Effector memory CD8-positive, alpha-beta T cell (primary cell): Measurements from ENCODE around the gene GRAMD4.
"Not testable (repeated sequence)": the region's sequence is repeated elsewhere in the genome, so short reads cannot be mapped to it uniquely, and the experiment has no call there.

ENCODE experiments used
- ATAC-seq: fragments of 150-1000 bp; cut with Tn5 transposase; replicated peaks from 2 replicates; pipeline ENCODE4 v1.10.0; 2021; ENCODE audit warnings: mild to moderate bottlenecking, moderate library complexity
- DNase-seq, 3 experiments: peaks; one replicate each; pipeline ENCODE4 v3.0.0; 2021
- H3K27ac Mint-ChIP-seq, 2 donors: one replicate each; pipeline ENCODE4 v1.8.0; 2022; ENCODE audit warnings: mild to moderate bottlenecking in 2 of 2, mixed read lengths in 2 of 2, moderate library complexity in 2 of 2
- H3K27me3 Mint-ChIP-seq, 2 donors: one replicate each; pipeline ENCODE4 v1.8.0; 2022; ENCODE audit warnings: mixed read lengths in 2 of 2
- H3K36me3 Mint-ChIP-seq: one replicate; pipeline ENCODE4 v1.8.0; 2022; ENCODE audit warnings: mild to moderate bottlenecking, moderate library complexity, mixed read lengths; ENCODE audit not compliant: insufficient read depth
- H3K4me1 Mint-ChIP-seq, 2 donors: one replicate each; pipeline ENCODE4 v1.8.0; 2022; ENCODE audit warnings: low read depth in 2 of 2, mixed read lengths in 2 of 2
- H3K4me3 Mint-ChIP-seq, 2 donors: one replicate each; pipeline ENCODE4 v1.8.0; 2022; ENCODE audit warnings: mild to moderate bottlenecking in 2 of 2, mixed read lengths in 2 of 2, moderate library complexity in 2 of 2
- H3K9me3 Mint-ChIP-seq, 2 donors: one replicate each; pipeline ENCODE4 v1.8.0; 2022; ENCODE audit warnings: mixed read lengths in 2 of 2

GRAMD4 gene

DNA sequence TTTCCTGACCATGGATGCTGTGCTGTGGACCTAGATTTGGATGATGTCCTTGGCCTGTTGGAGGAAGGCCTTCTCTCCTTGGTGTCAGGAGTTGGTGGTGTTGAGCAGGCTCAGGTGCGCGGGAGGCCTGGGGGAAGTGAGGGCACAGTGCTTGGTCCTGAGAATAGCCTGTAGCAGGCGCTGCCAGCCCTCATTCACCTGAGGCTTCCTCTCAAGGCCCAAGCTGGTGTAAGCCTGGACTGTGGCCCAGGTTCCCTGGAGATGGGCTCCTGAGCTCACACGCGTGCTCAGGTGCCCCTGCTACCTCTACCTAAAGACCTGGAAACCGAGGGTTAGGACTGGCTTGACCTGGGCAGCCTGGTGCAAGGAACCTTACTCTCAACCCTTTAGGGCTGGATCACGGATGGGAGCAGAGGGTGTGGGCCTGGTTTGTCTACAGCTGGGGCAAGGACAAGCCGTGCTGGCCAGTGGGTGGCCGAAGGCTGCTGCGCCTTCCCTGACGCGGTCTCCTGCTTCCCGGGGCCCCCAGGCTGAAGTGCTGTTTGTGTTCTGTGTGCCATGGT lies 7.8 kb upstream of the GRAMD4 start:
- no peaks in the 10 kb centered on the region for H3K9me3 Mint-ChIP-seq
- ATAC-seq (no peak), DNase-seq (no peak)
- H3K4me1 Mint-ChIP-seq: peaks cover 20 to 26% of the 10 kb centered on the region in 2 donors
- H3K27ac Mint-ChIP-seq: peak overlapping the region; percentile 92 to 93
- H3K4me3 Mint-ChIP-seq: peak overlapping the region; percentile 89 to 94
- H3K27me3 Mint-ChIP-seq: no peaks in the 10 kb centered on the region
- peaks cover 4% of the 10 kb centered on the region for H3K36me3 Mint-ChIP-seq

DNA sequence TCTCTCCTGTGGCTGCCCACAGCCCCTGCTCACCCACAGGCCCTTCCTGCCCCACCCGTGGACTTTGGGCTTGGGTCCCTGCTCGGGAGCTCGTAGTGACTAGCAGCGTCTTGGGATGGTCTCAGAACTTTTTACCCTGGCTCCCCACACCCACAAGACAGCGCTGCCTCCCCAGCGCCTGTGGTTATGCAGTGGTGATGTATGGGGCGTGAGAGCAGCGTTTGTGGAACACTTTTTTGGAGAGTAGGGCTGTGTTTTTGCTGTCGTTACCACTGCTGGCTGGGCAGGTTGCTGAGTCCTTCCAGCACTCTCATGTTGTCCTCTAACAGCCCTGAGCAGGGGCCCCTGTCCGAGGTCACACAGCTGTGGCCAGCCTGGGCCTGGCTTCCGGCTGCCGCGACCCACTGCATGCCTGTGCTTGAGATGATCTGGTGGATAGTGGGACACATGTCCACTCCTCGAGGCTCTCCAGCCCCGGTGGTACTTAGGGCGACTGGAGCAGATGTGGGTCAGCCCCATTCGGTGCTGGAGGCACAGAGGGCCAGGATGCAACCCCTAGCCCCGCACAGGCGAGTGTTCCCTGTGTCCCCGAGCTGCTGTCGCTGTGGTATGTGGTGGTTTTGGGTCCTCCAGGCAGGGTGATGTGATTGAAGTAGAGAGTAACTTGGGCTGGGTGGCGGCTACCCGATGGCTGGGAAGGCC lies 7.1 kb upstream of the GRAMD4 start:
- Mint-ChIP-seq H3K27ac (peak overlapping the region; percentile 92 to 93), H3K27me3 (no peaks in the 10 kb centered on the region), H3K9me3 (no peaks in the 10 kb centered on the region), H3K4me3 (peak overlapping the region; percentile 89 to 94), H3K4me1 (peaks cover 20 to 30% of the 10 kb centered on the region in 2 donors), H3K36me3 (peaks cover 4% of the 10 kb centered on the region)
- DNase-seq (peak; percentile 29 to 38 (median 37)), ATAC-seq (peak; percentile 59)

DNA sequence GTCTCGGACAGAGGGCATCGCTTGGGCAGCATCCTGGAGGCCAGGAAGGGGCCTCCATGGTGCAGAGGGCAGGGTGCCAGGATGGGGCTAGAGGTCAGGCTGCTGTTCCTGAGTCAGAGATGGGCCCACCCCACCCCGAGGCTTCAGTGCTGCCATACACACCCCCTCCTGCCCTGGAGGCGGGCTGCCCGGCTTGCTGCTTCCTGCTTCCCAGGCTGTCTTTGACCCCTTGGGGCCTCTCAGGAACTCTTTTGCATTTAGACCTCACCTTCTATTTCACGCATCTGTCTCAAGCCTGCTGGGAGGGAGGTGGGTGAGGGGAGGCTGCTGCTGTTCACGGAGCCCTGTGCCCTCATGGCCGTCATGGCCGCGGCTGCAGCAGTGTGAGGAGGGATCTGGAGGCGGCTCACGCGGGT lies 6.6 kb upstream of the GRAMD4 start:
- Mint-ChIP-seq H3K27me3 (no peaks in the 10 kb centered on the region), H3K36me3 (peaks cover 4% of the 10 kb centered on the region), H3K9me3 (no peaks in the 10 kb centered on the region), H3K4me3 (peak overlapping the region; percentile 89 to 94), H3K4me1 (peaks cover 20 to 32% of the 10 kb centered on the region in 2 donors), H3K27ac (peak overlapping the region; percentile 92 to 93)
- no peak for ATAC-seq
- no peak for DNase-seq

DNA sequence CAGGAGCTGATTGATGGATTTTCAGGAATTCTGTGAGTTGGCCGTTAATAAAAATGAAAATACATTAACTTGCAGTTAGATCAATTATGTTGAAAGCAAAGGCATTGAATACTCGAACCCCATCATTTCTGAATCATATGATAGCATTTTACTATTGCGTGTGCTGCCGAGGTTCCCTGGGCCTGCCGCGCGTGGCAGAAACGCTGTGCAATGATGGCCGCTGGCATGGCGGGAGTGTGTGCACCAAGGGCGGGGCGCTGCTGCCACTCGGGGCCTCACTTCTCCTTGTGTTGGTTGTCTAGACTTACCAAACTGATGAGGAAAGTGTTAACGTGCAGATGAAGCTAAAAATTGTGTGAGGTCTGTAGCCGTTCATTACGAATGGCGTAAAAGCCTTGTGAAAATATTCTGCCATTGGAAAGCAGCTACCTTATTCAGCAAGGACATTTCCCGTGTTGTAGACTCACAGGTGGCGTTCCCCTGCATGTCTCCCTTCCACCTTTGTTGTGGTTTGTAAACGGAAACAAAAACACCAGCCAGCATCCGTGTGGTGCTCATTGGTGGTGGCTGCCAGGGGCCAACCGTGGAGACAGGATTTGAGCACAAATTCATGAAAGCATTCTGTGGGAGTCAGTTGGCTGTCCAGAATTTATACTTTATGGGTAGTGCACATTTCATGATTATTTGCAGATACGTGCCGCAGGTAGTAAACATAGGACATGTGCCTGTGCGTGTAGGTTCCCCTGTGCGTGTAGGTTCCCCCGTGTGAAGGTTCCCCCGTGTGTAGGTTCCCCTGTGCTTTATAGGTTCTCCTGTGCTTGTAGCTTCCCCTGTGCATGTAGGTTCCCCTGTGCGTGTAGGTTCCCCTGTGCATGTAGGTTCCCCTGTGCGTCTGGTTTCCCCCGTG lies 5.9 kb upstream of the GRAMD4 start:
- Mint-ChIP-seq H3K4me3 (peak overlapping the region; percentile 89 to 94), H3K27ac (peak overlapping the region; percentile 92 to 93), H3K27me3 (no peaks in the 10 kb centered on the region), H3K9me3 (no peaks in the 10 kb centered on the region), H3K36me3 (peaks cover 4% of the 10 kb centered on the region), H3K4me1 (peaks cover 20 to 32% of the 10 kb centered on the region in 2 donors)
- DNase-seq (peak; percentile 69 to 72 (median 69)), ATAC-seq (peak; percentile 87)

DNA sequence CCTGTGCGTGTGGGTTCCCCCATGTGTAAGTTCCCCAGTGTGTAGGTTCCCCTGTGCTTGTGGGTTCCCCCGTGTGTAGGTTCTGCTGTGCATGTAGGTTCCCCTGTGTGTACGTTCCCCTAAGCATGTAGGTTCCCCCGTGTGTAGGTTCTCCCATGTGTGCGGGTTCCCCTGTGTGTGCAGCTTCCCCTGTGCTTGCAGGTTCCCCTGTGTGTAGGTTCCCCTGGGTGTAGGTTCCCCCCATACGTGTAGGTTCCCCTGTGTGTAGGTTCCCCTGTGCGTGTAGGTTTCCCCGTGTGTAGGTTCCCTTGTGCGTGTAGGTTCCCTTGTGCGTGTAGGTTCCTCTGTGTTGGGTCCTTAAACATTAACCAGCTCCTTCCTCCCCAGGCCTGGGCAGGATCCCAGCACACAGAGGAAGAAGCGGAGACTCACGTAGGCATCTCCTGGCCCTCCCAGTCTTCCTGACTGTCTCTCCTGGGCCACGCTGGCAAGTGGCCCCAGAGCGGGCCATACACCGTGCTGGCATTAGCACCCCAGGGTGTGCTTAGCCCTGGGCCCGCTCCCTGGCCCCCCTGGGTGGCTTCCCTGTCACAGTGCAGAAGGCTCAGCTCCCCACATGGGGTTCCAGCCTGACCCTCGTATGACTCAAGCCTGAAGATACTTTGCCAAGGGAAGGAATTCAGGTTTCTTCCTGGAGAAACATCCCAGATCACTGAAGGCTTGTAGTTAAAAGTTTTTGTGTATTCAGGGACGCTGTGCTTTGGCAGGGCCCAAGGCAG lies 2.8 kb upstream of the GRAMD4 start:
- Mint-ChIP-seq H3K27me3 (no peaks in the 10 kb centered on the region), H3K27ac (no peak overlapping the region)

DNA sequence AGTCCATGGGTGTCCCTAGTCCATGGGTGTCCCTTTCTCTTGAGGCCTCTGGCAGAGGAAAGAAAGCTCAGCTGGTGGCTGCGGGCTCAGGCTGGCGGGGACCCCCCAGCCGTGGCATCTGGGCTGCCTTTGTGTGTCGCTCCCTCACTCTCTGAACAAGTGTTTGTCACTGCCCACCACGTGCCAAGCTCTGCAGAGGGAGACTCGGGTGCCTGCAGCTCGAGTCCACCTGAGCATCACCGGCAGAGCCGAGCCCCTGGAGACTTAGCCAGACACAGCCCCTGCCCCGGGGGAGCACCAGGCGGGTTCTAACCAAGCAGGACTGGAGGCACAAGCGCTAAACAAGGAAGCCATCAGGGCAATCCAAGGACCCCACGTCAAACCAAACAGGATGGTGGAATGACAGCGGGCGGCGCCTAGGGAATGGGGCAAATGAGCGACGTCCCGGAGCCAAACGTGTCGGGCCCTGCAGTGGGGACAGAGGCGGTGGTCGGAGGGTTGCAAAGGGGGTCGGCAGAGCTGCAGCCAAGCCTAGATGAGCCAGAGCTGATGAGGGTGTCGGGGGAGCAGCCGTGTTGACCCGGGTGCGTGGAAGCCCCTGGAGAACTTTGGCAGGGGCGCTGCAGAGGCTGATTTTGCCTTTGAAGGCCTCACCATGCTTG lies 2.1 kb upstream of the GRAMD4 start:
- Mint-ChIP-seq H3K4me3 (no peak overlapping the region), H3K4me1 (peaks cover 11 to 24% of the 10 kb centered on the region in 2 donors), H3K36me3 (peaks cover 4% of the 10 kb centered on the region), H3K27ac (peak overlapping the region in 1 of 2 donors; percentile 41), H3K27me3 (no peaks in the 10 kb centered on the region), H3K9me3 (no peaks in the 10 kb centered on the region)
- DNase-seq: no peak
- no peak for ATAC-seq

More for the DNA sequence above, 2.8 kb upstream of the GRAMD4 start:
- no peak for DNase-seq
- H3K4me1 Mint-ChIP-seq: peaks cover 16 to 32% of the 10 kb centered on the region in 2 donors
- H3K4me3 Mint-ChIP-seq: no peak overlapping the region
- ATAC-seq: no peak
- H3K36me3 Mint-ChIP-seq: peaks cover 4% of the 10 kb centered on the region
- H3K9me3 Mint-ChIP-seq: no peaks in the 10 kb centered on the region

DNA sequence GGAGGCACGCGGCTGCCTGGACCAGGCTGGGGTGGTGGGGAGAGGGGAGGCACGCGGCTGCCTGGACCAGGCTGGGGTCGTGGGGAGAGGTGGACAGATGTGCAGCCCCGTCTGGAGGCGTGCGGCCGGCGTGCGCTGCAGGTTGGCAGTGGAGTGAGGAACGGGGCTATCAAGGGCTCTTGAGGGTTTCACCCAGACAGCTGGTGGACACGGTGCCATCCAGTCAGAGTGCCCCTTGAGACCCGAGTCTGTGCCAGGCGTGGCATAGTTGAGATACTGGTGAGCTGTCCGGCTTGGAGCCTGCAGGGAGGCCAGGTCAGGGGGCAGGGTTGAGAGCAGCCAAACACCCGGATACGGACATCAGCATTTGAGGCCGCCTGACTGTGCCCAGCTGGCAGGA lies 1.5 kb upstream of the GRAMD4 start:
- ATAC-seq: no peak
- DNase-seq: no peak
- Mint-ChIP-seq H3K27me3 (no peaks in the 10 kb centered on the region), H3K9me3 (no peaks in the 10 kb centered on the region), H3K27ac (peak overlapping the region in 1 of 2 donors; percentile 41), H3K4me3 (no peak overlapping the region), H3K4me1 (peaks cover 5 to 21% of the 10 kb centered on the region in 2 donors), H3K36me3 (peaks cover 4% of the 10 kb centered on the region)

DNA sequence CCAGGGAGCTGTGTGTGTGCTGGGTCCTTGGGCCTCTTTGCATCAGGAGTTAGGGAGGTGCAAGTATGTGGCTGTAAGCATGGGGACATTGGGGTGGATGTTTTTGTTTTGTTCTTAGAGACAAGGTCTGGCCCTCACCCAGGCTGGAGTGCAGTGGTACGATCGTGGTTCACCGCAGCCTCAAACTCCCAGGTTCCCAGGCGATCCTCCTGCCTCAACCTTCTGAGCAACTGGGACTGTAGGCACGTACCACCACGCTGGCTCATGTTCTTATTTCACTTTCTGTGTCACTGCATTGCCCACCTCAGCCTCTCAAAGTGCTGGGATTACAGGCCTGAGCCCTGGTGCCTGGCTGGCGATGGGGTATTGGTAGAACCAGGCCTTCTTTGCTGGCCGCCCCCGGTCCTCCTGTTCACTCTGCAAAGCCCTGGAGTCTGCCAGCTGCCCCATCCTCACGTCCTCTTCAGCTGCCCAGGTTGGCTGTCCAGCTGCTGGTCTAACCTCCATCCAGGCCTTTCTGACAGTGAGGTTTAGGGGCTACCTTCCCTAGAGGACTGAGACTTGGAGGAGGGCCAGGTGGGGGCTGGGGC lies 851 bp upstream of the GRAMD4 start:
- Mint-ChIP-seq H3K9me3 (no peaks in the 10 kb centered on the region), H3K4me1 (peaks cover 0 to 14% of the 10 kb centered on the region in 2 donors), H3K36me3 (peaks cover 2% of the 10 kb centered on the region), H3K4me3 (no peak overlapping the region), H3K27me3 (no peaks in the 10 kb centered on the region), H3K27ac (peak overlapping the region in 1 of 2 donors; percentile 82)
- no peak for ATAC-seq
- no peak for DNase-seq

DNA sequence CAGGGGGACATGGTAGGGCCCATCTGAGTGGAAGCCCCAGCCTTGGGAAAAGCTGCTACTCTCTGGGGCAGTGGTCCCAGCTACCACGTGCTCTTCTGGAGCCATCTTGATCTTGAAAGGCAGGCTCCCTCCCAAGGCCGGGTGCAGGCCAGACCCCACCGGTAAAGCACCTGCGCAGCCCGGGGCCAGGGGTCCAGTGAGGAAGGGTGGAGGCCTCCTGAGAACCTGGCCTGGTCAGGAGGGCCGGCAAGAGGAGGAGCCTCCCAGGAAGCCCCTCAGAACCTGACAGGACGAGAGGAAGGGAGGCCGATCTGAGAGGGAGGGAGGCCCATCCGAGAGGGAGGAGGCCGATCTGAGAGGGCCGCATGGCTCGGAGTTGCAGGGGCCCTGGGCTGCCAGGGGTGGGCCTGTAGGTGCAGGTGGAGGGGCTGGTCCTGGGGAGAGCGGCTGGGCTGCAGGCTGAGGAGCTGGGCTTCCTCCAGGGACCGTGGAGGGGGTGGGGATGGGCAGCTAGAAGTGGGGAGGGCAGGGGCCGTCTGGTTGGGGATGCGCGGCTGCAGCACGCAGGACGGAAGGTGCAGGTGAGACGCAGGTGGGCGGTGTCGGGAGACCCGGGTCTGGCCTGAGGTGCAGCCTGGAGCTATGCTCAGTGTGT lies 529 bp downstream of the GRAMD4 start:
- no peaks in the 10 kb centered on the region for H3K9me3 Mint-ChIP-seq
- no peaks in the 10 kb centered on the region for H3K27me3 Mint-ChIP-seq
- no peaks in the 10 kb centered on the region for H3K36me3 Mint-ChIP-seq
- ATAC-seq (no peak), DNase-seq (no peak)
- no peak overlapping the region for H3K4me3 Mint-ChIP-seq
- no peak overlapping the region for H3K27ac Mint-ChIP-seq
- peaks cover 0 to 11% of the 10 kb centered on the region in 2 donors for H3K4me1 Mint-ChIP-seq

DNA sequence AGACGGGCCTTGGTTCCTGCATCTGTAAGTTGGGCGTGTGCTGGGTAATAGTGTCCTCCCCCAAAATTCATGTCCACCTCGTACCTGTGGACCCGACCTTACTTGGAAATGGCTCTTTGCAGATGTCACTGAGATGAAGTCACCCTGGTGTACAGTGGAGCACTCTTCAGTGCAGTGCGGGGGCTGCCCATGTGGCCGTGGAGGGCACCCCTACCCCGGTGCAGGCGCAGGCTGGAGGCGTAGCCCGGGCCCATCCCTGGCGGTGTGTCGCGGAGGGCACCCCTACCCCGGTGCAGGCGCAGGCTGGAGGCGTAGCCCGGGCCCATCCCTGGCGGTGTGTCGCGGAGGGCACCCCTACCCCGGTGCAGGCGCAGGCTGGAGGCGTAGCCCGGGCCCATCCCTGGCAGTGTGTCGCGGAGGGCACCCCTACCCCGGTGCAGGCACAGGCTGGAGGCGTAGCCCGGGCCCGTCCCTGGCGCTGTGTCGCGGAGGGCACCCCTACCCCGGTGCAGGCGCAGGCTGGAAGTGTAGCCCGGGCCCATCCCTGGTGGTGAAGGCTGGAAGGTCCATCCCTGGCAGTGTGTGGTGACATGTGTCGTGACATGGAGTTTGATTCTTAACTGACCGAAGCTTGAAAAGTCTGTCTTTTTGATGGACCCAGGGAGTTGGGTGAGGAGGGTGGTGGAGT lies 1.2 kb downstream of the GRAMD4 start:
- ATAC-seq, H3K27me3 Mint-ChIP-seq, H3K27ac Mint-ChIP-seq, H3K36me3 Mint-ChIP-seq, H3K9me3 Mint-ChIP-seq, DNase-seq, H3K4me3 Mint-ChIP-seq: not testable (repeated sequence)
- peaks cover 0 to 13% of the 10 kb centered on the region in 2 donors for H3K4me1 Mint-ChIP-seq

DNA sequence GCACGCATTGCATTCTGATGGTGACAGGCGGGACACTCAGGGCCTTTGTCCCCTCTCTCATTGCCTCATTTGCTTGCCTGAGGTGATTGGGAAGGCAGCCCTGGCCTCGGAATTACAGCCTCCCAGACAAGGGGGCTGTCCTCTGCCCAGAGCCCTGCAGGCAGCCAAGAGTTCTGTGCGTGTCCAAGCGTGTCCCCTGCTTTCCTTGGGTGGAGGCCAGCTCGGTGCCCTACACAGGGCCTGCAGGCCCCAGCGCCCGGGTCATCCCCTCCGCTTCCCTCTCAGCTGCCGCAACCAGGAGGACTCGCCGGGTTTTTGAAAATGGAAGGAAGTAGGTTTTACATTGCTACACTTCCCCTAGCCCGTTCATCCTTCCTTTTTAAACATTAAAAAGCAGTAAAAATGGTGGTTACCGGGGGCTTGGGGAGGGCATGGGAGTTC lies 1.9 kb downstream of the GRAMD4 start:
- Mint-ChIP-seq H3K27ac (no peak overlapping the region), H3K4me3 (no peak overlapping the region), H3K4me1 (peaks cover 0 to 13% of the 10 kb centered on the region in 2 donors), H3K36me3 (no peaks in the 10 kb centered on the region), H3K27me3 (no peaks in the 10 kb centered on the region), H3K9me3 (no peaks in the 10 kb centered on the region)
- ATAC-seq: no peak
- DNase-seq: no peak
